ENCODE measurements around the gene EFS. TPM values are rescaled to one million over a fixed set of nuclear protein-coding genes. Genes with fewer than 3 reads are reported as not detected.
A peak's percentile ranks its signal among the peaks of the same experiment; 100 is the strongest.

The EFS gene
- total and polyA plus RNA-seq, 7 donors: 0.46 to 19.9 (median 10.0) TPM

GRCh38 chr14:23377573-23378563, 12.9 kb upstream of the EFS start:
- Histone ChIP-seq H3K4me1 (no peaks in the 10 kb centered on the region), H3K4me3 (peak overlapping the region in 2 of 4 donors; percentile 10 to 29), H3K36me3 (no peaks in the 10 kb centered on the region), H3K9me3 (no peaks in the 10 kb centered on the region), H3K27me3 (no peaks in the 10 kb centered on the region), H3K27ac (peak overlapping the region in 3 of 4 donors; percentile 25 to 63 (median 34))
- intact Hi-C loops (cut with DNase I): no loop called here
- whole genome bisulfite sequencing, 2 donors: 88% methylated on average over 14 of the region's 14 CpGs
- TF ChIP-seq CTCF (IDR thresholded peaks at IDR 0.05) (no peak), EP300 (IDR thresholded peaks at IDR 0.05) (no peak), POLR2AphosphoS5 (IDR thresholded peaks at IDR 0.05) (no peak), POLR2A (IDR thresholded peaks at IDR 0.05) (no peak)
- no peak for DNase-seq

- peak overlapping the region in 3 of 4 donors; percentile 10 to 29 (median 13) for H3K4me3 ChIP-seq
- TF ChIP-seq CTCF (IDR thresholded peaks at IDR 0.05) (no peak), POLR2AphosphoS5 (IDR thresholded peaks at IDR 0.05) (no peak), POLR2A (IDR thresholded peaks at IDR 0.05) (no peak), EP300 (IDR thresholded peaks at IDR 0.05) (no peak)
- H3K4me1 ChIP-seq: no peaks in the 10 kb centered on the region
- no peaks in the 10 kb centered on the region for H3K9me3 ChIP-seq
- no peaks in the 10 kb centered on the region for H3K36me3 ChIP-seq
- intact Hi-C loops (cut with DNase I): no loop called here
- 72 to 81% methylated on average over 11 of the region's 11 CpGs for WGBS, 2 donors
- peak overlapping the region; percentile 25 to 63 (median 36) for H3K27ac ChIP-seq
- DNase-seq: no peak
- H3K27me3 ChIP-seq: no peaks in the 10 kb centered on the region
Measured at GRCh38 chr14:23377198-23377550, 12.2 kb upstream of the EFS start.

- no peaks in the 10 kb centered on the region for H3K4me1 ChIP-seq
- intact Hi-C loops (cut with DNase I): no loop called here
Measured at GRCh38 chr14:23376482-23377197, 11.7 kb upstream of the EFS start, which contains the start of gene CMTM5. CMTM5 (plus strand) TSS chr14:23377046; CDS start chr14:23377252, 206 bp downstream.

More at GRCh38 chr14:23376482-23377197, 11.7 kb upstream of the EFS start, which contains the start of gene CMTM5:
- no peaks in the 10 kb centered on the region for H3K9me3 ChIP-seq
- 67 to 72% methylated on average over 13 of the region's 13 CpGs for WGBS, 2 donors
- TF ChIP-seq POLR2A (IDR thresholded peaks at IDR 0.05) (no peak), CTCF (IDR thresholded peaks at IDR 0.05) (no peak), EP300 (IDR thresholded peaks at IDR 0.05) (no peak), POLR2AphosphoS5 (IDR thresholded peaks at IDR 0.05) (peak in 1 of 4 donors; percentile 43)
- H3K4me3 ChIP-seq: peak within 1 kb of the TSS in 3 of 4 donors; percentile 10 to 29 (median 13)
- no peaks in the 10 kb centered on the region for H3K27me3 ChIP-seq
- peak within 1 kb of the TSS; percentile 25 to 63 (median 36) for H3K27ac ChIP-seq
- no peaks in the 10 kb centered on the region for H3K36me3 ChIP-seq
- peak; percentile 80 for DNase-seq

All from sigmoid colon (tissue), 7 donors.